ENCODE results near the gene JDP2.

Gene JDP2

GRCh38 chr14:75491376-75491978 lies 63.7 kb downstream of the JDP2 start:
- DNase-seq = no peak

GRCh38 chr14:75492832-75493591 lies 65.2 kb downstream of the JDP2 start:
- no peak for DNase-seq

- DNase-seq = no peak
These were observed 65.8 kb downstream of the JDP2 start for GRCh38 chr14:75493592-75494087.

GRCh38 chr14:75494896-75495295 lies 67.1 kb downstream of the JDP2 start:
- DNase-seq = no peak

- DNase-seq = no peak
These were observed 67.6 kb downstream of the JDP2 start for GRCh38 chr14:75495399-75495798.

- DNase-seq = no peak
These were observed 68.1 kb downstream of the JDP2 start for GRCh38 chr14:75495882-75496281.

- no peak for DNase-seq
These were observed 68.9 kb downstream of the JDP2 start for GRCh38 chr14:75496755-75497154.

- DNase-seq = no peak
These were observed 69.4 kb downstream of the JDP2 start for GRCh38 chr14:75497191-75497590.

- DNase-seq = no peak
These were observed 69.9 kb downstream of the JDP2 start for GRCh38 chr14:75497701-75498100.

- DNase-seq = no peak
These were observed 71.5 kb downstream of the JDP2 start for GRCh38 chr14:75499084-75499875.

- no peak for DNase-seq
These were observed 73.3 kb downstream of the JDP2 start for GRCh38 chr14:75501080-75501479.

GRCh38 chr14:75504411-75504810 lies 76.6 kb downstream of the JDP2 start:
- DNase-seq = no peak

- no peak for DNase-seq
These were observed 79.1 kb downstream of the JDP2 start for GRCh38 chr14:75506930-75507329.

GRCh38 chr14:75510547-75510946 lies 82.7 kb downstream of the JDP2 start:
- DNase-seq = no peak

GRCh38 chr14:75511201-75511600 lies 83.4 kb downstream of the JDP2 start:
- DNase-seq = no peak

GRCh38 chr14:75513911-75514672 lies 86.3 kb downstream of the JDP2 start:
- no peak for DNase-seq

- peak in 1 of 2 experiments; percentile 11 for DNase-seq
These were observed 87.1 kb downstream of the JDP2 start for GRCh38 chr14:75514673-75515628.

GRCh38 chr14:75515629-75515996 lies 87.8 kb downstream of the JDP2 start:
- DNase-seq = no peak

- no peak for DNase-seq
These were observed 90.8 kb downstream of the JDP2 start for GRCh38 chr14:75518625-75519024.

- DNase-seq = no peak
These were observed 91.6 kb downstream of the JDP2 start for GRCh38 chr14:75519394-75519793.

- DNase-seq = no peak
These were observed 92.3 kb downstream of the JDP2 start for GRCh38 chr14:75519826-75520728.
